Activated CD4-positive, alpha-beta memory T cell treated with anti-CD3 and anti-CD28 coated beads, Interleukin-2, amount 10 ng/mL, durations not matched to agents 7 days and 5 days (primary cell): ENCODE results near the gene CCND1. TPM values are rescaled to one million over a fixed set of nuclear protein-coding genes. Genes with fewer than 3 reads are reported as not detected.

Source experiments
- CTCF ChIA-PET: fragments of 350-600 bp; sonication (Branson Sonifier 250); formaldehyde crosslinking; loops from one replicate; lab custom pipeline; 2021; ENCODE audit warnings: antibody characterized with exemption, inconsistent platforms; lab: Charles Lee
- POLR2A ChIA-PET: fragments of 350-600 bp; sonication (Branson Sonifier 250); formaldehyde crosslinking; loops from one replicate; lab custom pipeline; 2021; ENCODE audit warnings: antibody characterized with exemption; lab: Charles Lee
- DNase-seq: peaks from one replicate; pipeline ENCODE4 v3.0.0-alpha.2; 2020
- H3K27ac Mint-ChIP-seq: one replicate; pipeline ENCODE4 v1.8.0; 2021; ENCODE audit warnings: mild to moderate bottlenecking, mixed read lengths
- H3K27me3 Mint-ChIP-seq: one replicate; pipeline ENCODE4 v1.8.0; 2021; ENCODE audit warnings: mixed read lengths
- H3K36me3 Mint-ChIP-seq: one replicate; pipeline ENCODE4 v1.8.0; 2021; ENCODE audit warnings: low read depth, mixed read lengths
- H3K4me1 Mint-ChIP-seq: one replicate; pipeline ENCODE4 v1.8.0; 2021; ENCODE audit warnings: mixed read lengths
- H3K4me3 Mint-ChIP-seq: one replicate; pipeline ENCODE4 v1.8.0; 2021; ENCODE audit warnings: mild to moderate bottlenecking, mixed read lengths
- H3K9me3 Mint-ChIP-seq: one replicate; pipeline ENCODE4 v1.8.0; 2021; ENCODE audit warnings: mixed read lengths
- total RNA-seq, 2 experiments: library from RNA; stranded (reverse); gene quantifications; one replicate each; pipeline ENCODE4 v1.2.3, GENCODE V29; 2021

The CCND1 gene
- total RNA-seq, 2 experiments from 2014 or later = 0.05 to 0.08 TPM

GRCh38 chr11:69639831-69640230 is 1.1 kb upstream of the CCND1 start:
- no peaks in the 10 kb centered on the region for H3K36me3 Mint-ChIP-seq
- no peak overlapping the region for H3K4me3 Mint-ChIP-seq
- DNase-seq = no peak
- peaks cover 23% of the 10 kb centered on the region for H3K4me1 Mint-ChIP-seq
- no peak overlapping the region for H3K27ac Mint-ChIP-seq
- ChIA-PET CTCF (interaction anchor here (0.6 kb wide), 1 partner anchor 20 kb away, joined by 3 read pairs; no protein-coding TSS in a partner anchor), POLR2A (no interaction called here)
- no peaks in the 10 kb centered on the region for H3K9me3 Mint-ChIP-seq
- H3K27me3 Mint-ChIP-seq = peaks cover 55% of the 10 kb centered on the region

GRCh38 chr11:69640260-69640994 is 529 bp upstream of the CCND1 start:
- Mint-ChIP-seq H3K4me3 (no peak overlapping the region), H3K4me1 (peaks cover 23% of the 10 kb centered on the region), H3K27me3 (peaks cover 50% of the 10 kb centered on the region), H3K27ac (peak overlapping the region; percentile 8), H3K9me3 (no peaks in the 10 kb centered on the region), H3K36me3 (no peaks in the 10 kb centered on the region)
- DNase-seq = no peak
- POLR2A ChIA-PET = no interaction called here
- CTCF ChIA-PET = no interaction called here

DNA sequence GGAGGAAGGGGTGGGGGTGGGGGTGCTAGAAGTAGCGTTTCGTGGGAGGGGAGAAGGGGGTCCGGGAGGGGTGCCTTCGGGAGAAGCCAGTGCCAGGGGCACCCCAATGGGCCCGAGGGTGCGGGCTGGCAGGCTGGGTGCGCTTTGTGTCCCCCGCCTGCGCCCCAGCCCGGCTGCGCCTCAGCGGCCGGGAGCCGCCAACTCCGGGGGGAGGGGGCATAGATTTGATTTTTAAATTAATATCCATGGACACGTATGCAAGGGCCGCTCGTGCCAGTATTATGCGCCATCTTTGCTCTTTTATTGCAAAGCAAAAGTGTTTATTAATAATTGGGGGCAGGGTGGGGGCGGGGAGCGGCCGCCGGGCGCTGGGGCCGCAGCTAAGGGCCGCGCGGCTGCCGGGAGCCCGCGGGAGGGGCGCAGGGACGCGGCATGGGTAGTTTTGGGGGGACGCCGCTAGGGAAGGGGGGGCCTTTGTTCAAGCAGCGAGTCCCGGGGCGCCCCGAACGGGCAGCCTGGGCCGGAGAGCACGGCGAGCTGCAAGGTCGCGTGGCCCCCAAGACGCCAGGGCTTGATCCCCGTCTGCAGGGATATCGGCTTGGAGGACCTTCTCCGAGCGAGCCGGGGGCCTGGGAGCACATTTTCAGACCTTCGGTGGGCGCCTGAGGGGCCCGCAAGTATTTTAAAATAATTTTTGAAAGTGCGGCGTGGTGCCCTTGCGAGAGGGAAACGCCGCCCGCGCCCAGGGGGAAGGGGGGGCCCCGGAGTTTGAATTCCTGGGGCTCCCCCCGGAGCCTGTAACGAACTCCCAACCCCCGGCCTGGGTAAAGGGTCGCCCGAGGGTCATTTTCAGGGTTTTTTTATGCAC is 959 bp downstream of the CCND1 start:
- Mint-ChIP-seq H3K4me1 (peaks cover 20% of the 10 kb centered on the region), H3K9me3 (no peaks in the 10 kb centered on the region), H3K27ac (no peak overlapping the region), H3K27me3 (peaks cover 37% of the 10 kb centered on the region), H3K36me3 (no peaks in the 10 kb centered on the region), H3K4me3 (peak overlapping the region; percentile 46)
- DNase-seq = no peak
- POLR2A ChIA-PET = no interaction called here
- CTCF ChIA-PET = interaction anchor here (0.9 to 1.6 kb wide), 2 partner anchors 538 to 540 kb away, joined by 3 to 5 read pairs; no protein-coding TSS in a partner anchor

GRCh38 chr11:69642549-69642912 is 1.6 kb downstream of the CCND1 start:
- Mint-ChIP-seq H3K4me3 (no peak overlapping the region), H3K4me1 (peaks cover 17% of the 10 kb centered on the region), H3K36me3 (no peaks in the 10 kb centered on the region), H3K27ac (no peak overlapping the region), H3K9me3 (no peaks in the 10 kb centered on the region), H3K27me3 (peaks cover 34% of the 10 kb centered on the region)
- POLR2A ChIA-PET = no interaction called here
- peak; percentile 26 for DNase-seq
- CTCF ChIA-PET = interaction anchor here (0.9 to 1.6 kb wide), 4 partner anchors 28 to 541 kb away, joined by 3 to 6 read pairs (median 4); no protein-coding TSS in a partner anchor

DNA sequence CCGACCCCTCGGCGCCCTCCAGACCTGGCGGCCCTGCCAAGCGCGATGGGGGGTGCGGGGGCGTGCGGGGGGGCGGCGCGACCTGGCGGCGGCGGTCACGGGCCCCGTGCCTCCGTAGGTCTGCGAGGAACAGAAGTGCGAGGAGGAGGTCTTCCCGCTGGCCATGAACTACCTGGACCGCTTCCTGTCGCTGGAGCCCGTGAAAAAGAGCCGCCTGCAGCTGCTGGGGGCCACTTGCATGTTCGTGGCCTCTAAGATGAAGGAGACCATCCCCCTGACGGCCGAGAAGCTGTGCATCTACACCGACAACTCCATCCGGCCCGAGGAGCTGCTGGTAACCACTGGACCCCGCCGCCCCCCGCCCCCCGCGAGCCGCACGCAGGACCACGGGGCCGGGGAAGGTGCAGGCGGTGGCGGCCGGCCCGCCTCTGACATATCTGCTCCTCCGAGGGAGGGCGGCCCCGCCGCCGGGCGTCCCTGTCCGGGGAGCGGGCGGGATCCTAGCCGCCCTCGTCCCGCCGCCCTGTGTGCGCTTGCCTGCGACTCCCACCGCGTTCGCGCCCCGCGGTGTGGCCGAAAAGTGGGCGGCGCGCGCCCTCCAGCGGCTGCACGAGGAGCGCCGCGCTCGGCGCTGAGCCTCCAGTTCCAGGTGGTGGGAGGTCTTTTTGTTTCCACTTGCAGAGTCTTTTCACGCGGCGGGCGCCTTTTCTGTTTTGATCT is 2.1 kb downstream of the CCND1 start:
- Mint-ChIP-seq H3K9me3 (no peaks in the 10 kb centered on the region), H3K27ac (no peak overlapping the region), H3K4me1 (peaks cover 14% of the 10 kb centered on the region), H3K4me3 (peak overlapping the region; percentile 52), H3K27me3 (peaks cover 30% of the 10 kb centered on the region), H3K36me3 (no peaks in the 10 kb centered on the region)
- ChIA-PET POLR2A (interaction anchor here (0.9 kb wide), 1 partner anchor 541 kb away, joined by 3 read pairs; no protein-coding TSS in a partner anchor), CTCF (interaction anchor here (0.9 to 1.6 kb wide), 4 partner anchors 27 to 542 kb away, joined by 3 to 6 read pairs (median 4); no protein-coding TSS in a partner anchor)
- DNase-seq = peak; percentile 75

DNA sequence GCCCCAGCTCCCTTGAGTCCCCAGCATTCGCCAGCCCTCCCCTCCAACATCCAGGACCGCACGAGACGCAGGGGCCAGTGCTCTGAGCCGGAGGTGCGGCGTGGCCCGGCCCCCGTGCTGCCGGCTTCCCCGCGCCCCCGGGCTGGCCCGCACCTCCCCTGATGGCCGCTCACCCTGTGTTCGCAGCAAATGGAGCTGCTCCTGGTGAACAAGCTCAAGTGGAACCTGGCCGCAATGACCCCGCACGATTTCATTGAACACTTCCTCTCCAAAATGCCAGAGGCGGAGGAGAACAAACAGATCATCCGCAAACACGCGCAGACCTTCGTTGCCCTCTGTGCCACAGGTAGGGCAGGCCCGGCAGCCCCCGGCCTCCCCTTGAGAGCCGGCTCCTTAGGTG is 2.7 kb downstream of the CCND1 start:
- ChIA-PET CTCF (interaction anchor here (0.9 to 1.6 kb wide), 4 partner anchors 27 to 542 kb away, joined by 3 to 6 read pairs (median 4); no protein-coding TSS in a partner anchor), POLR2A (interaction anchor here (0.9 kb wide), 1 partner anchor 542 kb away, joined by 3 read pairs; no protein-coding TSS in a partner anchor)
- Mint-ChIP-seq H3K27me3 (peaks cover 26% of the 10 kb centered on the region), H3K36me3 (no peaks in the 10 kb centered on the region), H3K9me3 (no peaks in the 10 kb centered on the region), H3K27ac (no peak overlapping the region), H3K4me3 (peak overlapping the region; percentile 47), H3K4me1 (peaks cover 12% of the 10 kb centered on the region)
- no peak for DNase-seq

GRCh38 chr11:69644071-69644961 is 3.4 kb downstream of the CCND1 start:
- ChIA-PET CTCF (interaction anchor here (1.2 kb wide), 1 partner anchor 542 kb away, joined by 4 read pairs; no protein-coding TSS in a partner anchor), POLR2A (interaction anchor here (1.2 kb wide), 1 partner anchor 348 kb away, joined by 3 read pairs; no protein-coding TSS in a partner anchor)
- H3K27ac Mint-ChIP-seq = no peak overlapping the region
- peaks cover 10% of the 10 kb centered on the region for H3K4me1 Mint-ChIP-seq
- H3K27me3 Mint-ChIP-seq = peaks cover 22% of the 10 kb centered on the region
- DNase-seq = no peak
- peak overlapping the region; percentile 47 for H3K4me3 Mint-ChIP-seq
- H3K36me3 Mint-ChIP-seq = no peaks in the 10 kb centered on the region
- no peaks in the 10 kb centered on the region for H3K9me3 Mint-ChIP-seq

- H3K27ac Mint-ChIP-seq = no peak overlapping the region
- H3K4me1 Mint-ChIP-seq = peaks cover 10% of the 10 kb centered on the region
- H3K4me3 Mint-ChIP-seq = no peak overlapping the region
- ChIA-PET CTCF (interaction anchor here (0.8 to 1.2 kb wide), 2 partner anchors 25 to 543 kb away, joined by 3 to 4 read pairs; no protein-coding TSS in a partner anchor), POLR2A (interaction anchor here (1.2 kb wide), 1 partner anchor 348 kb away, joined by 3 read pairs; no protein-coding TSS in a partner anchor)
- DNase-seq = no peak
- H3K36me3 Mint-ChIP-seq = no peaks in the 10 kb centered on the region
- H3K9me3 Mint-ChIP-seq = no peaks in the 10 kb centered on the region
- peaks cover 14% of the 10 kb centered on the region for H3K27me3 Mint-ChIP-seq
Measured at GRCh38 chr11:69644962-69645675, 4.2 kb downstream of the CCND1 start.

- peaks cover 5% of the 10 kb centered on the region for H3K4me1 Mint-ChIP-seq
- ChIA-PET POLR2A (interaction anchor here (1.2 kb wide), 1 partner anchor 349 kb away, joined by 3 read pairs; no protein-coding TSS in a partner anchor), CTCF (interaction anchor here (0.8 kb wide), 1 partner anchor 24 kb away, joined by 3 read pairs; no protein-coding TSS in a partner anchor)
- H3K36me3 Mint-ChIP-seq = no peaks in the 10 kb centered on the region
- H3K27ac Mint-ChIP-seq = no peak overlapping the region
- H3K9me3 Mint-ChIP-seq = no peaks in the 10 kb centered on the region
- no peak for DNase-seq
- H3K4me3 Mint-ChIP-seq = no peak overlapping the region
- H3K27me3 Mint-ChIP-seq = peaks cover 7% of the 10 kb centered on the region
Measured at GRCh38 chr11:69645801-69646492, 5.0 kb downstream of the CCND1 start.

DNA sequence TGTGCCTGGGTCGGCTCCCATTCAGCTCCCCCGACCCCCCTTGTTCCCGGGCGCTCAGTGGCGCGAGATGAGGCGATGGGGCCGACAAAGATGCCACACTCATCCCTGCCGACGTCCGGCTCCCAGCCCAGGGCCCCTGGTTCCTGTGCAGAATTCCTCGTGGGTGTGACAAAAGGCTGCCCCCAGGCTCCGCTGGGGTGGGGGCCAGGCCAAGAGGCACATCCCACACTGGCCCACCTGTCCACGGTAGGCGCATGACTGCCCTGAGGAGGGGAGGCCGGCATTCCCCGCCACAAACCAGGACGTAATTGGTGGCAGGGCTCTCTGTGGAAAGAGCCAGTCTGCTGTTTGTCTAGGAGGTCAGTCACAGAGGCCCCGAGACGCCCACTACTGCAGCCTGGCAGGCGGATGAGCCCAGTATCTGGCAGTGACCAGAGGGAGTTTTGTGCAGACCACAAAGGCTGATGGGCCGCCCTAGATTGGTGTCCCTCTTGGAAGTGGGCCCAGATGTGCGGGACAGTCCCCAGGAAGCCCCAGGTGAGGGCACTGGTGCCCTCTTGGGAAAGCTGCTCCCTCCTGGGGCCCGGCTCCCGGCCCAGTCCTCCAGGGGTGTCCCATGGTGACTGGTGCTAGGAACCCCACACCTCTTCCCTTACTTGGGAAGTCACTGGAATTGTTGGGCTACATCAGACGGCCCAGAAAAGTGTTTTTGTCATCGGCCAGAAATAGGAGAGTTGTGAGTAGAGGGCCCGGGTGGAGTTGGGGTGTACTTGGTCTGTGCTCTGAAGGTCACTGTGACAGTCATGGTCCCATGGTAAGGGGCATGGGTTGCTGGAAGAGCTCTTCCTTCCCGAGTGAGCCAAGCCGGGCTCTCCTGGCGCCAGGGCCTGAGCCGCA is 5.8 kb downstream of the CCND1 start:
- CTCF ChIA-PET = no interaction called here
- POLR2A ChIA-PET = no interaction called here
- Mint-ChIP-seq H3K36me3 (no peaks in the 10 kb centered on the region), H3K27ac (no peak overlapping the region), H3K27me3 (peaks cover 2% of the 10 kb centered on the region), H3K9me3 (no peaks in the 10 kb centered on the region), H3K4me1 (no peaks in the 10 kb centered on the region), H3K4me3 (no peak overlapping the region)
- no peak for DNase-seq
